H54 (cell line): ENCODE results near the gene VKORC1.

Experiments used
- DNase-seq: peaks from one replicate; pipeline ENCODE4 v3.0.0; 2011; ENCODE audit warnings: low spot score, mixed read lengths; ENCODE audit not compliant: insufficient read length
- FAIRE-seq: peaks from 3 replicates; lab custom pipeline; 2011; peaks lifted over from hg19 to GRCh38; lab: Jason Lieb, UNC
- POLR2A ChIP-seq: IDR thresholded peaks from 2 replicates; pipeline ENCODE4 v1.6.1; 2011; ENCODE audit warnings: low read depth, mild to moderate bottlenecking, low read length

Gene VKORC1

GRCh38 chr16:31087481-31087880 lies 7.1 kb downstream of the VKORC1 start:
- FAIRE-seq (no peak), DNase-seq (no peak)
- TF ChIP-seq POLR2A: no peak

DNA sequence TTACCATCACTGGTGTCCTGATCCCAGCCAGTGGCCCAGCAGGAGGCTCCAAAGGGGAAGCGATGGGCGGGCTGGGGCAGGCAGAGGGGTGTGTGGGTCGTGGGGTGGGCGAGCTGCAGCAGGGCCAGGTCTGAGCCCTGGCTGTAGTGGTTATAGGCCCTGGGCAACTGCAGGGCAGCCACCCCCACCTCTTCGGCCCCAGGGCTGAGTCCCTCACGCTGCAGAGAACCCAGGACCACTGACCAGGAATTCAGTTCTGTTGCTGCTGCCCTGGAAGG lies 8.0 kb downstream of the VKORC1 start:
- FAIRE-seq: no peak

DNA sequence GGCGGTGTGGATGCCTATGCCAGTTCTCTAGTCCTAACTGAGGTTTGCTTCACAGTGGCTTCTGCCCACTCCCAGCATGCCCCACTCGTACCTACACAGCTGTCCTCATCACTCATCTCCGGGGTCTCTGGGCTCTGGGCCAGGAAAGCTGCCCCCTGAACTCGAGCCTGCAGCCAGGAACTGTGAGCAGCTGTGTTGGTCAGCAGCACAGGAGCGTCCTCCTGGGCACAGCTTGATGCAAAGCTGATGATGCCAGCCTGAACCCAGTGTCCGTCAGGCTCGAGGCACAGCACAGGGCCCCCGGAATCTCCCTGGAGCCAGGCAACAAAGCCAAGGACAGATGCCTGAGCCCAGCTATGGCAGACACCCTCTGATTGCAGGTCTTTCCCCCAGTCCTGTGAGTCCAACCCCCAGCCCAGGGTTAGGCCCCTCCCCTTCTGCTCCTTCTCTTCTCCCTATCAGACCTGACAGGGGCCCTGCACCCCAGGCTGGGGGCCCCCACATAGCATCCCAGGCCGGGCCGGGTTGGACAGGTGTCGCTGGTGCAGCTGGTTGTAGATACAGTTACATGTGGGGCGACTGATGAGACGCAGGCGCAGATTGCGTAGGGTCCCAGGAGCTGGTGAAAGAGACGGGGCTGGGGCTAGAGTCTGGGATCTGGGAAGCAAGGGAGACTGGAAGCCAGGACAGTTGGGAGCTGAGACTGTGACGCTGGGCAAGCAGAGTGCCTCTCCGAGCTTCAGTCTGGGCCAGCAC lies 8.5 kb downstream of the VKORC1 start:
- DNase-seq (no peak), FAIRE-seq (no peak)
- TF ChIP-seq POLR2A: no peak

More for the DNA sequence above, 8.0 kb downstream of the VKORC1 start:
- no peak for TF ChIP-seq POLR2A
- DNase-seq: no peak

DNA sequence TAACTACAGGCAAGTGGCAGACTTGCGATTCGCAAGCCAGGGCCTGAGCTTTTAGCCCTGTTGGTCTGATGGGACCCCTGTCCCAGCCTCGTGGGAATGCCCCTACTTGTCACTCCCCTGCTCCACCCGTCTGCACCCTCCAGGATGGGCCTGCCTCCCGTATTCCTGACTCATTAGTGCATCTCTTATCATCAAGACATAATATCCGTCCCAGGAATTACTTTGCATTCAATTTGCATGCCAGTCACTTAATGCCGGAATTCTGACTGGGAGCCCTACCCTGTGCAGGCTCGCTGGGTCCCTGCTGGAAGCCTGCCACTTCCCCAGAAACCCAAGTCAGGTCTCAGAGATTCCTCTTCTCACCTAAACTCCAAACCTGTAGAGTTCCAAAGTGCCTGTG lies 9.2 kb downstream of the VKORC1 start:
- no peak for TF ChIP-seq POLR2A
- no peak for DNase-seq
- FAIRE-seq: no peak

DNA sequence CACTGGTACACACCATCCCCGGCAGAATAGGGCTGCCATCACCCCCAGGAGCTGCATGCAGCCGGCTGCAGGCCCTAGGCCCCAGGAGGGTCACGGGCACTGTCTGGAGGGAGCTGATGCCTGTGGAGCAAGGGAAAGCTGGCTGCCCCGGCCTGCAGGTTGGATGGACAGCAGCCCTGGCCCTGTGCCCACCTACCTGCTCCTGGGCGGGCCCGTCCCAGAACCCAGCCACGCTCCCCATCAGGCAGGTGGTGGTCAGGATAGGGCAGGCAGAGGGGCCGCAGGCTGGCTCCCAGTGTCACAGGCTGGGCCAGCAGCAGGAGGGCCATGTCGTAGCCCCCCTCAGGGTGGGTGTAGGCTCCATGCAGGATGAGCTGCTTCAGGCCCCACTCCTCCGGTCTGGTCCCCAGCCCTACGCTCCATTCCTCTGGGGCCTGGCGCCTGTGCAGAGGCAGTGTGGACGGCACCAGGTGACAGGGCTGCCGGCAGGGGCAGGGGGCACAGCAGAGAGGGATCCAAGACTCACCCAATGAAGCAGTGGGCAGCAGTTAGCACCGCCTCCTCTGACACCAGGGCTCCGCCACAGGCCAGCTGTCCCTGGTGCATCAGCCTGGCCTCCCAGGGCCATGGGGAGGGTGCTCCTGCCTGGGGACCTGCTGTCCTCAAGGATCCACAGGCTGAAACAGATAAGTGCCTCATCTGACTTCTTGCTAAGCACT lies 9.9 kb downstream of the VKORC1 start:
- TF ChIP-seq POLR2A: no peak
- FAIRE-seq: no peak
- DNase-seq: no peak

DNA sequence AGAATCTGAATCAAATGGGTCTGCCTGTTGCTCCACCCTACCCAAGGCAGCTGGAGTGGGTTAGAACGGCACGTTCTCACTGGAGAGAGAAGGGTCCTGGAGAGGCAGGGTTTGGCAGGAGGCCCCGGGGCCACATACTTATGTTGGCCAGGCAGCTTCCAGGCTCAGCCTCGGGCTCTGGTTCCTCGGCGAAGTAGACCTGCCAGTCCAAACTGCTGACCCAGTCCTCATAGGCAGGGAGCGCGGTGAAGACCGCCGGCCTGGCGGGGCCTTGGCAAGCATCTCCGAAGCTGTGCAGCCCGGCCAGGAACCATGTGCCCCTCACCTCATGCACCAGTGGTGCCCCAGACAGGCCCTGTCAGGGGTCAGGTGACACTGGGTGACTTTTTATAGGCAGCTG lies 10.6 kb downstream of the VKORC1 start:
- no peak for FAIRE-seq
- no peak for DNase-seq
- no peak for TF ChIP-seq POLR2A

GRCh38 chr16:31083556-31083955 lies 11.0 kb downstream of the VKORC1 start:
- DNase-seq (no peak), FAIRE-seq (no peak)
- TF ChIP-seq POLR2A: no peak

GRCh38 chr16:31083081-31083480 lies 11.5 kb downstream of the VKORC1 start:
- DNase-seq (no peak), FAIRE-seq (no peak)
- no peak for TF ChIP-seq POLR2A

DNA sequence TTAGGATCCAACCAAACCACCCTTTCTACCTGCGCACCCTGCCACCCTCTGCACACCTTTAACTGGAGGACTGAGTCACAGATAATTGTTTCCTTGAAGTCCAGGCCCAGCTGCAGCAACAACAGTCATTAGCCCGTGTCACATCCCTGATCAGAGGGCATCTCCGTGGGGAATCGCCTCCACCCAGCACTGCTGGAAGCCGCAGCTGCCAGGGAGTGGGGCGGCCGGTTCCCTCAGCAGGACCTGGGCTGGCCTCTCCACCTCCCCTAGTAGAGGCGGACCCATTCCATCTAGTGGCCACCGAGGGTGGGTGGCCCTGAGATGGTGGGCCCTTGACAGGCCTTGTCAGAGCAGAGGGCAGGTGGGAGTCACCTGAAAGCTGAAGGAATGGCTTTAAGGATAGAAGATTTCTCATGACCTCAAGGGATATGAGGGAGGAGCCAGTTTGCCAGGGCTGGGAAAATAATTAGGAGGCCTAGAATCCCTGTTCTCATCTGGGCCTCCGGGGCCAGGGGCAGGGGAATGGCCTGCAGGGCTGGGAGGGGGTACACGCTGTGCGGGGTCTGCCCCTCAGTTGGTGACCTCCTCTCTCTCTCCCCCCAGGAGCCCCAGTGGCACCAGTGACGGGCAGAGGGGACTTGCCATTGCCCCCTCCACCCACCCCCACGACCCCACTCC lies 12.1 kb downstream of the VKORC1 start:
- no peak for TF ChIP-seq POLR2A
- DNase-seq: no peak
- FAIRE-seq: no peak

DNA sequence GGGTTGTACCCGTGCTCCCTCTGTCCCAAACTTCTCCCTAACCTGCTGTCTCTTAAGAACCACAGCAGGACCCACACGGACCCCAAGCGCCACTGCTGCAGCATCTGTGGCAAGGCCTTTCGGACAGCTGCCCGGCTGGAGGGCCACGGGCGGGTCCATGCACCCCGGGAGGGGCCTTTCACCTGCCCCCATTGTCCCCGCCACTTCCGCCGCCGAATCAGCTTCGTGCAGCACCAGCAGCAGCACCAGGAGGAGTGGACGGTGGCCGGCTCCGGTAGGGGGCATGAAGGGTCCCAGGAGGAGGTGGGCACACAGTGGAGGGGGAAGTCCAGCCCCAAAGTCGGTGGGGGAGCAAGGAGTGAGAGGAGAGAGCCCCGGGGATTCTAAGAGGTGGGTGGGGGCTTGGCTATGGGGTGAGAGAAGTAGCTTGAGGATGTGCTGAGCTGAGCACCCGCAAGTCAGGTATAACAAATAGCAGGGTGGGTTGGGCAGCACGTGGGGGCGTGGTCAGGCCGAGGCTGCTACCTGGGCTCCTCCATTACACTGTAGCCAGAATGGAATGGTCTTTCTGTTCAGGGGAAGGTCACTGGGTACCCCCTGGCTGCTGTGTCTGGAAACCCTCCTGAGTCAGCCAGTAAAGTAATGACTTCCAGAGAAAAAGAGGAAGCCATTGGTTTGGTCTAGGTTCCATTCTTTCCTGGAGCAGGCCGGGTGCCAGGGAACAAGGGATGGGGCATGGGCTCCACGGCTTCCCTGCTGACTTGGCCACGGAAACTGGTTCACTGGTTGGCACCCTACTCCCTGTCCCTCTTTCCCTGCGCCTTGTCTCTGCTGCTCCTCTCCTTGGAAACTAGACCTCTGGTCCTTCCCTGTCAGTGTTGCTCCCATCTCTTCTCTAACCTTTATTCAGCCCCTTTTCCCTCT lies 12.9 kb downstream of the VKORC1 start:
- no peak for FAIRE-seq
- TF ChIP-seq POLR2A: no peak
- DNase-seq: no peak

- DNase-seq (no peak), FAIRE-seq (no peak)
- TF ChIP-seq POLR2A: no peak
Observed at GRCh38 chr16:31080756-31081419, 13.7 kb downstream of the VKORC1 start.

DNA sequence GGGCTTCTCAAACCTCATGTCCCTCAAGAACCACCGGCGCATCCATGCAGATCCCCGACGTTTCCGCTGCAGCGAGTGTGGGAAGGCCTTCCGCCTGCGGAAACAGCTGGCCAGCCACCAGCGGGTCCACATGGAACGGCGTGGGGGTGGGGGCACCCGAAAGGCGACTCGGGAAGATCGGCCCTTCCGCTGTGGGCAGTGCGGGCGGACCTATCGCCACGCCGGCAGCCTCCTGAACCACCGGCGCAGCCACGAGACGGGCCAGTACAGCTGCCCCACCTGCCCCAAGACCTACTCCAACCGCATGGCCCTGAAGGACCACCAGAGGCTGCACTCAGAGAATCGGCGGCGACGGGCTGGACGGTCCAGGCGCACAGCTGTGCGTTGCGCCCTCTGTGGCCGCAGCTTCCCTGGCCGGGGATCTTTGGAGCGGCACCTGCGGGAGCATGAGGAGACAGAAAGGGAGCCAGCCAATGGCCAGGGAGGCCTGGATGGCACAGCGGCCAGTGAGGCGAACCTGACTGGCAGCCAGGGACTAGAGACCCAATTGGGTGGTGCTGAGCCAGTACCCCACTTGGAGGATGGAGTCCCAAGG lies 14.5 kb downstream of the VKORC1 start:
- no peak for TF ChIP-seq POLR2A
- no peak for FAIRE-seq

More for the DNA sequence above, 14.5 kb downstream of the VKORC1 start:
- no peak for DNase-seq
